K562 (cell line): ENCODE results near the gene GATA2. TPM values are rescaled to one million over a fixed set of nuclear protein-coding genes. Genes with fewer than 3 reads are reported as not detected.

ENCODE experiments used
- ATAC-seq: fragments of 200-7000 bp; cut with Tn5 transposase; 3 replicates; pipeline ENCODE4 v1.9.1; 2020; ENCODE audit warnings: moderate library complexity
- BruUV-seq: library from RNA; stranded (reverse); fragments of 400-500 nt; replicated peaks from 2 replicates; lab custom pipeline; 2021; lab: Mats Ljungman, UMichigan
- CTCF ChIA-PET: fragments of 300-600 bp; formaldehyde crosslinking; extraction: SDS; loops from one replicate; lab custom pipeline; 2021; ENCODE audit warnings: low intra/inter-chr PET ratio; lab: Yijun Ruan, JAX
- POLR2A ChIA-PET: fragments of 300-600, 350-650 bp; sonication (Branson Sonifier 250); formaldehyde crosslinking; extraction: SDS; loops from one replicate; lab custom pipeline; 2021; ENCODE audit warnings: antibody characterized with exemption, inconsistent platforms; lab: Yijun Ruan, JAX
- DNase-seq, 4 experiments: peaks; one replicate each; pipeline versions ENCODE4 v3.0.0 to v3.0.0-alpha.2; 2011 to 2018; ENCODE audit warnings: low spot score in 3 of 4, mixed read lengths in 3 of 4; ENCODE audit errors: extremely low read depth in 1 of 4
- FAIRE-seq: peaks from 2 replicates; lab custom pipeline; 2011; peaks lifted over from hg19 to GRCh38; lab: Jason Lieb, UNC
- H2AFZ ChIP-seq: 2 replicates; pipeline ENCODE4 v1.6.0; 2011; ENCODE audit warnings: low read depth, low read length, control low read depth, inconsistent platforms
- H3K27ac ChIP-seq: fragments of 200-600 bp; 3 replicates; pipeline ENCODE4 v1.8.0; 2011; ENCODE audit warnings: low read depth, mild to moderate bottlenecking, control low read depth, inconsistent platforms, low read length, moderate library complexity, mixed read lengths; ENCODE audit errors: extremely low read depth
- H3K27me3 ChIP-seq, 2 experiments: fragments of 300-600 bp in 1 of 2; 2 replicates in 1 of 2; 3 replicates in 1 of 2; pipeline versions ENCODE4 v1.6.0 to v1.8.0; 2011; ENCODE audit warnings: inconsistent platforms in 2 of 2, low read length in 2 of 2, mild to moderate bottlenecking in 1 of 2, mixed read lengths in 1 of 2, moderate library complexity in 1 of 2; ENCODE audit not compliant: control insufficient read depth in 2 of 2, insufficient read depth in 2 of 2
- H3K36me3 ChIP-seq: fragments of 300-600 bp; 3 replicates; pipeline ENCODE4 v1.8.0; 2011; ENCODE audit warnings: mild to moderate bottlenecking, low read length, inconsistent platforms; ENCODE audit not compliant: control insufficient read depth, insufficient read depth
- H3K4me1 ChIP-seq, 2 experiments: fragments of 200-600 bp in 1 of 2; replicated peaks in 1 of 2; 2 replicates in 1 of 2; 3 replicates in 1 of 2; pipeline versions ENCODE4 v1.5.1 to v1.8.0; 2011; ENCODE audit warnings: inconsistent platforms in 2 of 2, low read length in 2 of 2, mild to moderate bottlenecking in 1 of 2, mixed read lengths in 1 of 2, moderate library complexity in 1 of 2; ENCODE audit not compliant: control insufficient read depth in 2 of 2, insufficient read depth in 2 of 2
- H3K4me2 ChIP-seq: 2 replicates; pipeline ENCODE4 v1.6.1; 2011; ENCODE audit warnings: low read length, control low read depth, inconsistent platforms, mixed read lengths; ENCODE audit not compliant: insufficient read depth
- H3K4me3 ChIP-seq: fragments of 200-600 bp; sonication (generic), shearing (Covaris generic); 2 replicates; pipeline ENCODE4 v1.5.1; 2016; ENCODE audit warnings: control low read depth, inconsistent platforms
- H3K79me2 ChIP-seq: fragments of 200-600 bp; 3 replicates; pipeline ENCODE4 v1.8.0; 2011; ENCODE audit warnings: low read length, inconsistent platforms; ENCODE audit not compliant: control insufficient read depth, insufficient read depth
- H3K9ac ChIP-seq, 2 experiments: 2 replicates each; pipeline versions ENCODE4 v1.6.0 to v1.6.1; 2011; ENCODE audit warnings: low read depth in 2 of 2, low read length in 2 of 2, control low read depth in 1 of 2, inconsistent platforms in 1 of 2, mild to moderate bottlenecking in 1 of 2, mixed read lengths in 1 of 2; ENCODE audit not compliant: insufficient read depth in 1 of 2
- H3K9me1 ChIP-seq: one replicate; pipeline ENCODE4 v1.6.0; 2011; ENCODE audit warnings: inconsistent platforms, mild to moderate bottlenecking, low read length, moderate library complexity; ENCODE audit not compliant: control insufficient read depth, insufficient read depth
- H3K9me3 ChIP-seq: replicated peaks from 2 replicates; pipeline ENCODE4 v1.5.1; 2011; ENCODE audit warnings: low read depth, low read length, inconsistent platforms; ENCODE audit not compliant: control insufficient read depth, insufficient read depth
- H4K20me1 ChIP-seq: replicated peaks from 2 replicates; pipeline ENCODE4 v1.6.1; 2011; ENCODE audit warnings: low read length, inconsistent platforms, mixed read lengths; ENCODE audit not compliant: control insufficient read depth, insufficient read depth
- ADNP ChIP-seq: fragments of 200-800 bp; sonication (Bioruptor generic); IDR thresholded peaks from 2 replicates; pipeline ENCODE4 v1.6.1; 2016; ENCODE audit warnings: missing genetic modification characterization, missing compliant biosample characterization
- ATF7 ChIP-seq: fragments of 450-650 bp; IDR thresholded peaks from 2 replicates; pipeline ENCODE4 v1.7.1; 2014; ENCODE audit warnings: mild to moderate bottlenecking, moderate library complexity
- CBX8 ChIP-seq: fragments of 200-600 bp; sonication (generic); IDR thresholded peaks from 2 replicates; pipeline ENCODE4 v1.6.1; 2012; ENCODE audit warnings: borderline replicate concordance, mixed run types, low read depth, mild to moderate bottlenecking, moderate library complexity, mixed read lengths, low read length, control low read depth, inconsistent platforms; ENCODE audit not compliant: poor library complexity, severe bottlenecking; ENCODE audit errors: extremely low read depth
- PML ChIP-seq: IDR thresholded peaks from 2 replicates; pipeline ENCODE4 v1.6.1; 2012; ENCODE audit warnings: low read length, inconsistent platforms
- PRPF4 ChIP-seq: fragments of 200-400 bp; formaldehyde crosslinking; IDR thresholded peaks from one replicate; pipeline ENCODE4 v1.6.1; 2017; ENCODE audit warnings: low read length, low read depth, mild to moderate bottlenecking; ENCODE audit not compliant: insufficient read depth, poor library complexity, severe bottlenecking
- SREBF2 ChIP-seq: sonication (generic); formaldehyde crosslinking; IDR thresholded peaks from 2 replicates; pipeline ENCODE4 v1.4.0; 2020; ENCODE audit warnings: mild to moderate bottlenecking, missing genetic modification reagents
- ZNF184 ChIP-seq: sonication (generic); formaldehyde crosslinking; IDR thresholded peaks from 2 replicates; pipeline ENCODE4 v1.5.0; 2020; ENCODE audit warnings: missing genetic modification reagents
- ZNF217 ChIP-seq: sonication (generic); formaldehyde crosslinking; IDR thresholded peaks from 2 replicates; pipeline ENCODE4 v1.8.0; 2022; ENCODE audit warnings: mild to moderate bottlenecking, missing genetic modification reagents
- ZNF282 ChIP-seq: sonication (generic); formaldehyde crosslinking; IDR thresholded peaks from 2 replicates; pipeline ENCODE4 v1.8.1; 2023; ENCODE audit warnings: missing genetic modification reagents
- ZNF324 ChIP-seq: fragments of 250-450 bp; sonication (Bioruptor Pico); IDR thresholded peaks from 2 replicates; pipeline ENCODE4 v1.4.0; 2020; ENCODE audit warnings: mild to moderate bottlenecking
- ZNF77 ChIP-seq: fragments of 250-450 bp; sonication (Bioruptor Pico); IDR thresholded peaks from 2 replicates; pipeline ENCODE4 v1.5.0; 2020
- WGBS: fragments of 100-300 bp; shearing (Covaris generic); methylation state at CpG from one replicate; pipeline ENCODE4 v1.1.6; 2016; ENCODE audit warnings: low coverage, mixed read lengths; ENCODE audit not compliant: insufficient coverage; ENCODE audit errors: missing lambda C conversion rate; 5-methylcytosine and 5-hydroxymethylcytosine counted together
- in situ Hi-C: fragments of 300-500 bp; cut with MboI; formaldehyde crosslinking; loops from 4 replicates; pipeline ENCODE4 v1.15.0; 2018; ENCODE audit warnings: inconsistent platforms, mixed read lengths
- intact Hi-C: fragments of 100-400 bp; cut with micrococcal nuclease; formaldehyde crosslinking; loops from 2 replicates; pipeline ENCODE4 v1.14.2; 2022
- polyA plus RNA-seq, 8 experiments: library from polyadenylated mRNA; depleted of rRNA in 4 of 8; stranded (reverse) in 5 of 8; unstranded in 3 of 8; fragments of >200 nt; fragmentation: Nextera tagmentation in 2 of 8; fragmentation: Illumina TruSeq in 1 of 8; extraction: Ambion mirVana in 2 of 8; extraction: Trizol in 1 of 8; gene quantifications; 2 replicates each; pipeline versions ENCODE4 v1.2.1 to v1.2.3, GENCODE V29; 2011 to 2014; ENCODE audit warnings: inconsistent platforms in 1 of 8, missing spikeins in 1 of 8
- total RNA-seq, 7 experiments: library from RNA; depleted of rRNA in 6 of 7; stranded (reverse); fragments of >200 nt in 6 of 7; fragmentation: Illumina TruSeq in 2 of 7; extraction: Trizol in 2 of 7; gene quantifications; 2 replicates each; pipeline versions ENCODE4 v1.2.1 to v1.2.3, GENCODE V29; 2011 to 2021; ENCODE audit warnings: low replicate concordance in 1 of 7
- TF ChIP-seq, protein P1 (sequence below): fragments of 450-650 bp; formaldehyde crosslinking; IDR thresholded peaks from 2 replicates; pipeline ENCODE4 v1.4.0; 2020; ENCODE audit warnings: mild to moderate bottlenecking, moderate library complexity
- TF ChIP-seq, protein P2 (sequence below): sonication (generic); formaldehyde crosslinking; IDR thresholded peaks from 2 replicates; pipeline ENCODE4 v1.8.1; 2022; ENCODE audit warnings: missing genetic modification reagents
- TF ChIP-seq, protein P3 (sequence below): fragments of 250-450 bp; sonication (Bioruptor Pico); IDR thresholded peaks from 2 replicates; pipeline ENCODE4 v1.8.0; 2022; ENCODE audit warnings: inconsistent platforms

The GATA2 gene
- total and polyA plus RNA-seq, 9 of the 15 experiments (the other 6 are each of a cell fraction or from before 2014, with no cell fraction given): 8.5 to 218 (median 50.8) TPM

DNA sequence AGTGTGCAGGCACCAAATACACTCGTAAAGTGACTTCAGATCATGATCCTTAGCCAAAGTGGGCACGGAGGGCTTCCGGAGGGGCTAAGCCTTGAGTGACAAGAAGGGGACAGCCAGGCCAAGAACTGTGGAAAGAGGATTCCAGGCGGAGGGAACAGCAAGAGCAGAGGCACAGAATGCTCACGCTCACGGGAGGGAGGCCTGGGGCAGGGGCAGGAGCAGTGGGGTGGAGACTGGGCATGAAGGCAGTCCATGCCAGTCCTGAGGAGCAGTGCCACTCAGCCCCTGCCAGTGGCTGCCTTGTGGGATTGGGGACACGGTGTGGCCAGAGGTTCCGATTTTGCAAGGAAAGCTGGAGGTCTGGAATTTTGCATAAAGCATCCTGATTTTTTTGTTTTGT, 62.3 kb downstream of the GATA2 start (continued):
- no peak for TF ChIP-seq ATF7
- no peak for TF ChIP-seq ADNP (tag)
- TF ChIP-seq, protein P1, sequence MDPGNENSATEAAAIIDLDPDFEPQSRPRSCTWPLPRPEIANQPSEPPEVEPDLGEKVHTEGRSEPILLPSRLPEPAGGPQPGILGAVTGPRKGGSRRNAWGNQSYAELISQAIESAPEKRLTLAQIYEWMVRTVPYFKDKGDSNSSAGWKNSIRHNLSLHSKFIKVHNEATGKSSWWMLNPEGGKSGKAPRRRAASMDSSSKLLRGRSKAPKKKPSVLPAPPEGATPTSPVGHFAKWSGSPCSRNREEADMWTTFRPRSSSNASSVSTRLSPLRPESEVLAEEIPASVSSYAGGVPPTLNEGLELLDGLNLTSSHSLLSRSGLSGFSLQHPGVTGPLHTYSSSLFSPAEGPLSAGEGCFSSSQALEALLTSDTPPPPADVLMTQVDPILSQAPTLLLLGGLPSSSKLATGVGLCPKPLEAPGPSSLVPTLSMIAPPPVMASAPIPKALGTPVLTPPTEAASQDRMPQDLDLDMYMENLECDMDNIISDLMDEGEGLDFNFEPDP (CRISPR knock-in tag): no peak
- TF ChIP-seq CBX8: no peak
- TF ChIP-seq, protein P2, sequence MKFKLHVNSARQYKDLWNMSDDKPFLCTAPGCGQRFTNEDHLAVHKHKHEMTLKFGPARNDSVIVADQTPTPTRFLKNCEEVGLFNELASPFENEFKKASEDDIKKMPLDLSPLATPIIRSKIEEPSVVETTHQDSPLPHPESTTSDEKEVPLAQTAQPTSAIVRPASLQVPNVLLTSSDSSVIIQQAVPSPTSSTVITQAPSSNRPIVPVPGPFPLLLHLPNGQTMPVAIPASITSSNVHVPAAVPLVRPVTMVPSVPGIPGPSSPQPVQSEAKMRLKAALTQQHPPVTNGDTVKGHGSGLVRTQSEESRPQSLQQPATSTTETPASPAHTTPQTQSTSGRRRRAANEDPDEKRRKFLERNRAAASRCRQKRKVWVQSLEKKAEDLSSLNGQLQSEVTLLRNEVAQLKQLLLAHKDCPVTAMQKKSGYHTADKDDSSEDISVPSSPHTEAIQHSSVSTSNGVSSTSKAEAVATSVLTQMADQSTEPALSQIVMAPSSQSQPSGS (CRISPR knock-in tag): no peak
- TF ChIP-seq, all 486 proteins: peak for 0

DNA sequence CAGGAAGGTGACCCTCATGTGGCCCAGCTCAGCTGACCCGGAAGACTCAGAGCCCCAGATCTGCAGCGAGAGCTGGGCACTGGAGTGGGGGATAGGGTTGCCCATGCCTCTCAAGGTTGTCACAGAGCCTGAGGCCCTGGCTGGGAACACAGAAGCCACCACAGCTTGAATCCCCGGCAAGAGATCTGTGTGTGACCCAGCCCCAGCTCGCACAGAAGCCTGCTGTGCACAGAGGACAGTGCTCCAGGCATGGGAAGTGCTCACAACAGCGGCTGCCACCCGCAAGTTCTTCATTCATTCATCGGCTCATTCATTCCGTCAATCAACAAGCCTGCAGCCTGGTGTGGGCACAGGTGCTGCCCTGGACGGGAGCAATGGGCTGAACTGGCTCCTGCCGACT, 62.7 kb downstream of the GATA2 start:
- H3K9ac ChIP-seq: peak overlapping the region in 1 of 2 experiments; percentile 71; a peak in 2 of 4 replicates
- H3K4me2 ChIP-seq: no peak overlapping the region
- no peaks in the 10 kb centered on the region for H3K36me3 ChIP-seq
- H3K4me1 ChIP-seq: peaks cover 22 to 79% of the 10 kb centered on the region in 2 experiments
- no peak overlapping the region for H2AFZ ChIP-seq
- ATAC-seq: no peak
- H3K79me2 ChIP-seq: no peaks in the 10 kb centered on the region; the same call in 2 of the 3 replicates
- H3K27me3 ChIP-seq: no peaks in the 10 kb centered on the region
- WGBS: 82% methylated on average over 9 of the region's 10 CpGs
- H3K9me1 ChIP-seq: no peaks in the 10 kb centered on the region
- H3K4me3 ChIP-seq: no peak overlapping the region
- intact Hi-C loops: loop anchor here (10.0 kb wide), 2 partner anchors 154 to 256 kb away; no protein-coding TSS in a partner anchor
- H3K9me3 ChIP-seq: no peaks in the 10 kb centered on the region
- no peak for TF ChIP-seq PRPF4
- TF ChIP-seq, protein P3, sequence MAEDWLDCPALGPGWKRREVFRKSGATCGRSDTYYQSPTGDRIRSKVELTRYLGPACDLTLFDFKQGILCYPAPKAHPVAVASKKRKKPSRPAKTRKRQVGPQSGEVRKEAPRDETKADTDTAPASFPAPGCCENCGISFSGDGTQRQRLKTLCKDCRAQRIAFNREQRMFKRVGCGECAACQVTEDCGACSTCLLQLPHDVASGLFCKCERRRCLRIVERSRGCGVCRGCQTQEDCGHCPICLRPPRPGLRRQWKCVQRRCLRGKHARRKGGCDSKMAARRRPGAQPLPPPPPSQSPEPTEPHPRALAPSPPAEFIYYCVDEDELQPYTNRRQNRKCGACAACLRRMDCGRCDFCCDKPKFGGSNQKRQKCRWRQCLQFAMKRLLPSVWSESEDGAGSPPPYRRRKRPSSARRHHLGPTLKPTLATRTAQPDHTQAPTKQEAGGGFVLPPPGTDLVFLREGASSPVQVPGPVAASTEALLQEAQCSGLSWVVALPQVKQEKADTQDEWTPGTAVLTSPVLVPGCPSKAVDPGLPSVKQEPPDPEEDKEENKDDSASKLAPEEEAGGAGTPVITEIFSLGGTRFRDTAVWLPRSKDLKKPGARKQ (CRISPR knock-in tag): no peak
- TF ChIP-seq ZNF184 (CRISPR knock-in tag): no peak
- TF ChIP-seq ZNF77 (CRISPR knock-in tag): no peak
- TF ChIP-seq ZNF217: no peak
- TF ChIP-seq ZNF324 (CRISPR knock-in tag): no peak
- TF ChIP-seq ZNF282 (CRISPR knock-in tag): no peak
- TF ChIP-seq SREBF2: no peak
- TF ChIP-seq PML: no peak
- DNase-seq: no peak
- BruUV-seq: no TSS peak
- H4K20me1 ChIP-seq: no peaks in the 10 kb centered on the region
- no peak for FAIRE-seq
- ChIA-PET CTCF (no interaction called here), POLR2A (interaction anchor here (0.6 kb wide), 1 partner anchor 14 kb away, joined by 3 read pairs; no protein-coding TSS in a partner anchor)
- in situ Hi-C loops: no loop called here
- H3K27ac ChIP-seq: no peak overlapping the region
